GM18861 (cell line): ENCODE measurements around the gene SPOPL.

Source experiments
- ATAC-seq: cut with Tn5 transposase; IDR thresholded peaks from one replicate; pipeline ENCODE4 v1.9.1; 2021; ENCODE audit not compliant: unreplicated experiment

Gene SPOPL

GRCh38 chr2:138493334-138493733 is 8.2 kb upstream of the SPOPL start:
- no peak for ATAC-seq

DNA sequence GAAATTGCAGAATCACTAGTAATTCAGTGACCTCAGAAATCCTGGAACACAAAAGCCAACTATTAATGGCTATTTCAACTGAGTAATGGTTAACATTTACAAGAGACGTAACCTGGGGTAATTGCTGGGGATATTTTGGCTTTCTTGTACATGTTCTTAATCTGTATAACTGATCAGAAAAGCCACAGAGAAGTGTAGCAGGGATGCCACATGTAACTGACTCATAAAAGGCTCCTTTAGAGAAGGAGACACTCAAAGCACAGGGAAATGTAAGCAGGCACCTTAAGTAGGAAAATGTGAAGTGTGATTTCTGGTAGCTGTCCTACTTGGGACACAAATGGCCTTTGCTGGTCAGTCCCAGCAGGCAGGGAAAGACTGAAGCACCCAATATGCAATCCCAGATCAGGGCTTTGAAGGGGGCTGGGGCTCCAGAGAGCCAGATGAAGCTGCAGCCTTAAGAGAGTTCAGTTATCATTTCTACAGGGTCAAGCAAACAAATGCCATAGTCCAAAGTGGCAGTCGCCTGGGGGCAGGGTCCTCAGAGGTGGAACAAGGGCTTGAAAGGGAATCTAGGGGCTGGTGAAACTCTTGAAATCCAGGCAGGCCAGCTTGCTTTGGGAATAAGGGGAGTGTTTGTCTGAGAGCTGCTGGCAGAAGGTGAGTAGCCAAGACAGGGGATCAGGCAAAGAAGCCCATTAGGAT is 7.2 kb upstream of the SPOPL start:
- ATAC-seq = no peak

DNA sequence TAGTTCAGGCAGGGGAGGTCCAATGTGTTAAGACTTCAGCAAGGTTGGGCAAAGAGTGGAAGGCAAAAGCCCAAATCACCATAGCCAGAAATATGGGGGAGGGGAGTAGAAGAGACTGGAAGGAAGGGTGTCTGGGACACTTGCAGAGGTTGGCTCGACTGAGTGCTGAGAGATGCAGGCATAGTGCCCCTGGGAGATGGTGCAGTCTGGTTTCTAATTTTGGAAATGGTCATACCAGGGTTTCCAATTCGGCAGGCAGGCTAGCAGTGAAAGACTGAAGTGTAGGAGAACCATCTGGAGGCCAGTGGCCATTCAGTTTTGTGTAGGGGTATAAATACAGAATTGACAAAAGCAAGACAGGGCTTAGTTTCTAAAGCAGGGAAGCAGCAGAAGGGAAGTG is 6.2 kb upstream of the SPOPL start:
- no peak for ATAC-seq

DNA sequence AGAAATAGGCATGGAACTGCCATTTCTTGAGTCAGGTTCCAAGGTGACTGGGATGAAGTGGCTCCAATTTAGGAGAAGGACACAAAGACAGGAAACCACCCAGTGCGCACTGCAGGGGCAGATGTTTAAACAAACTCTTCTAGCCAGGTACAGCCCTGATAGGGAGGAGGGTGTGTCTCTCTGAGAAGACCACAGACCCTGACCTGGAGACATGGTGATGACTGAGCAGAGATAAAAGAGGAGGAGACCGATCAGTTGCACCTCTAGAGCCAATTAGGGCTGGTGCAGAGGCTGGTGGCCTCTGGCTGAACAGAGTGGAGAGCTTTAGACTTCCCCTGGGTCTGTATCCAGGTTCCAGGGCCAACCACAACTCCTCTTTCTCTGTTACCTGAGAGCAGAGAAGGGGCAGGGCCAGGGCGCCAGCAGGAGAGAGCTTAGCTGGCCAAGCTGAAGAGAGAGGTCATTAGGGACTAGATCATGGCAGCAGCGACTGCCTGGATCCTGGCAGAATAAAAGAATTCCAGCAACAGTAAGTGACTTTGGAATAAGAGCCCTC is 5.4 kb upstream of the SPOPL start:
- no peak for ATAC-seq

GRCh38 chr2:138497294-138497693 is 4.3 kb upstream of the SPOPL start:
- no peak for ATAC-seq

DNA sequence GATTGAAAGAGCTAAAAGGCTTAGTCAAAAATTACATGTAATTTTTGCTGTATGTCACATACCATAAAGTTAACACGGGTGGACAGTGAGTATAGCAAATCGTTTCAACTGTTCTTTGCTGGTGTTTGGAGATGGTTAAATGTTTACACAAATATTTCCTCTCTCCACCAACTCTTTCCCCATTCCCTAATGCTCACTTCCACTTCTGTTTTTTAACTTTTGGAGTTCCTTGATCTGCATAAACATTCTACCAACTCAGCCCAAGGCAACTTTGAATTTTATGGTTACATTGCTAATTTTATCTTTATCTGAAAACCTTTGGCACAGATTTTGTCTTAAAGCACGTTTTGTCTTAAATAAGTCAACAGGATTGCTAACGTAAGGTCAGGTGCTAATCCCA is 1.9 kb upstream of the SPOPL start:
- no peak for ATAC-seq

DNA sequence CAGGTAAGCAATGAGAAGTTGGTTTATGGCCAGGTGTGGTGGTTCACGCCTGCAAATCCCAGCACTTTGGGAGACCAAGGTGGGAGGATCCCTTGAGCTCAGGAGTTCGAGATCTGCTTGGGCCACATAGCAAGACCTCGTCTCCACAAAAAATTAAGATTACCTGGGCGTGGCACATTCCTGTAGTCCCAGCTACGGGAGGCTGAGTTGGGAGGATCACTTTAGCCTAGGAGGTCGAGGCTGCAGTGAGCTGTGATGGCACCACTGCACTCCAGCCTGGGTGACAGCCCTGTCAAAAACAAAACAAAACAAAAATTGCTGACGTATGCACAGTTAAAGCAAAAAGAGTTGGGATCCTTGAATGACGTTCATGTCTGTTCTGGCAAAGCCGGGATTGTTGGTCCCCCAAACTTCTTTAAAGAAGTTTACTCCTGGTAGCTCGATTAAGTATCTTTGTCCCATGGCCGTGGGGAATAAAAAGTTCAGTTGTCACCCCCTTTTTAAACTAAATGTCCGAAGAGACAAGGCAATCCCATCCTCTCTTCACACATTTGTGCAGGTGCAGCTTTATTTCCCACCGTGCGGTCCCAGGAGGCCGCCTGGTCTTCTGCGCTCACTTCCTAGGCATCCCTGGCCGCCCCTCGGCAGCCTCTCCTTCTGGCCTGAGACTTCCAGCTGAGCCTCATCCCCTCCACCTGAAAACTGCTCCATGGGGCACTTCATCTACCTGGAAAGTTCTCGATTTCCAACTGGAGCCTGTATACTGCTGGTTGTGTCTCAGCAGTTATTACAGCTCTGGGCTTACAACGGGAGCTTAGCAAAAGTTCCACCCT is 762 bp upstream of the SPOPL start:
- no peak for ATAC-seq

DNA sequence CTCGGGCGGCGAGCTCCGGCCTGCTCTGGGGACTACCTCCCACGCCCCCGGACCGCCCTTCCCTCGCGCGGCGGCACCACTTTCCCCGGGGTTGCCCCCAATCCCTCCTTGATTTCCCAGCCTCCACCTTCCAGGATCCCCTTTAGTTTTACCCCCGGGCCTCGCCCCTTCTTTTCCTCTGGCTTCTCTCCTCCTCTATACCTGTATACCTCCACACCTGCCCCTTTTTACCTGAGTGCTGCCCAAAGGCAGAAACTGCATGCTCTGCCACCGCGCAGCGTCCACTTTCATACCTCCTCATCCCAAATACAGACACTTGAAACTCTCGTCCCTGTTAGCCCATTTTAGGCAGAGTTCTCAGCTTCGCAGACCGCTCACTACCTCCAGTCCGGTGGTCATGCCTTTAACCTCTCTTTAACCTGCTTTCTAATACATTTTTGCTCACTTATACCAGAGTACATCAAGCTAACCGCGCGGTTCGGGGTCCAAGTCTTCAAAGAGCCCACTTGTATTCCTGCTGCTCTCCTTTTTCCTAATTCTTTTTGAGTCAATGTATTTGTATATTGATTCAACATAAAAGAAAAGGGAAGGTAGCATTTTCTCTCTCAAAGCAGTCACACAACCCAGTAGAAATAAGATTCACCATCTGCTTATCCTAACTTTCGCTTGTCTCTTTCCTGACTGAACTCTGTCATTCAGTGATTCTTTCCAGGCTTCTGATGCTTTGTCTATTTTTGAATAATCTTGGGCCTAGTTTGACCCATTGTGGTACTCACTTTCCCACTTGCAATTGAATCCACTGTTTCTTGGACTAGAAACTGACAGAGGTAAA is 901 bp downstream of the SPOPL start:
- no peak for ATAC-seq

- ATAC-seq = peak; percentile 21
These were observed 1.5 kb downstream of the SPOPL start for GRCh38 chr2:138503087-138503442.

- ATAC-seq = no peak
These were observed 2.1 kb downstream of the SPOPL start for GRCh38 chr2:138503652-138504051.

DNA sequence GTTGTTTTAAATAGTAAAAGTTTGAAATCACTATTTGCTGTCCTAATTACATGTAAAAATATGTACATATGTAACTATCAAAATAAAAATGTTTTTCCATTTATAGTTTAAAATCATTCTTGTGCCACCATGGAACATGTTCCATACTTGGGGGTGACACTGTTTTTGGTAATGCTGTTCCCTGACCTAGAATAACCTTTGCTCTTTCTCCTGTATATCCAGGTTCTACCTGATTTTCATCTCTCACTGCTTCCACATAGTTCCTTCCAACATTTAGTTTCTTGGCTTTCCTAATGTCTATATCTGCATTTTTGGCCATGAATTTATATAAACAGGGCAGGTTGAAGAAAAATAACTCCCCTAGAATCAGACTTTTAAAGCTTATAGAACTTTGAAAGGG is 2.5 kb downstream of the SPOPL start:
- no peak for ATAC-seq

- peak; percentile 52 for ATAC-seq
These were observed 3.1 kb downstream of the SPOPL start for GRCh38 chr2:138504546-138505235.

- ATAC-seq = no peak
These were observed 5.7 kb downstream of the SPOPL start for GRCh38 chr2:138507267-138507666.

DNA sequence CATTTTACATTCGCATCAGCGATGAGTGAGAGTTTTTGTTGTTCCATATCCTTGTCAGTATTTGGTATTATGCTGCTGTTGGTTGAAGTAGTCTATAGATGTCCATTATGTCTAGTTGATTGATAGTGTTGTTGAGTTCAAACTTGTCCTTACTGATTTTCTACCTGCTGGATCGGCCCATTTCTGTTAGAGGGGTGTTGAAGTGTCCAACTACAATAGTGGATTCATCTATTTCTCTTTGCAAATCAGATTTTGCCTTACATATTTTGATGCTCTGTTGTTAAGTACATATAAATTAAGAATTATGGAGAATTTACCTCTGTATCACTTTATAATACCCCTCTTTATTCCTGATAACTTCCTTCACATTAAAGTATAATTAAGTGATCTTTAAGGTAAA is 8.7 kb downstream of the SPOPL start:
- ATAC-seq = no peak

GRCh38 chr2:138512672-138513071 is 11.1 kb downstream of the SPOPL start:
- no peak for ATAC-seq

GRCh38 chr2:138514173-138514572 is 12.6 kb downstream of the SPOPL start:
- ATAC-seq = no peak

DNA sequence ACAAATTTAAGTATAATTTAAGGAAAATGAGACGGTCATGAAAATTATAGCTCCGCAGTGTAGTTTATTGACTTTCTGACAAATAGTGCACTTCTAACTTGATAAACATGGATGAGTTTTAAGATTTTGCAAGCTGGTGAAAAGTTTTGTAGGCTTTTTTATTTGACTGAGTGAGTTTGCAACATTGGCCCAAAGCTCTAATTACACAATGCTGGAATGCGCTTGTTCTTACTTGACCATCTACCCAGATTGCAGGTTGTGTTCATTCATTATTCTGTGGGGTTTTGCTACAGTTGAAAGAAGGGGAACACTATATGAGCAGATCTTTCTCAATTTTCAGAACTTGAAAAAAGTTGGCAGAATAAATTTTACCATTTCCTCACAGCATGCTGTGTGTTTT is 13.5 kb downstream of the SPOPL start:
- no peak for ATAC-seq

GRCh38 chr2:138516030-138516704 is 14.6 kb downstream of the SPOPL start:
- ATAC-seq = no peak

DNA sequence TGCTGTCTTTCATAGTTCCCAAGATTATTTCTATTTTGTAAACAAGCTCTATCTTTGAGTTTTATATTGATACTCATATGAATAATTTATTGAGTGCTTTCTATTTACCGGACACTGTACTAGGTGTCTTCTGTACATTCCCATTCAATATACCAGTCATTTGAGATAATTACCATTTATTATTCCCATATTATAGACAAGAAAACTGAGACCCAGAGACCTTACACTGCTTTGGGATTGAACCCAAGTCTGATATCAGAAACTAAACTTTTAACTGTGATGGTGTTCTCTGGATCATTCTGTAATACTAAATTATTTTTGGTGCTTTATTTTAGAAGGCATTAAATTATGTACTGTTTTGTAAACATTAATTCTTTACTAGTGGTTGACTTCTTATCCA is 17.3 kb downstream of the SPOPL start:
- ATAC-seq = no peak

GRCh38 chr2:138521821-138522220 is 20.3 kb downstream of the SPOPL start:
- no peak for ATAC-seq
